Skin of body (tissue), 2 donors: ENCODE measurements around the gene ZNF732. TPM values are rescaled to one million over a fixed set of nuclear protein-coding genes. Genes with fewer than 3 reads are reported as not detected.
"Not testable (repeated sequence)": the region's sequence is repeated elsewhere in the genome, so short reads cannot be mapped to it uniquely, and the experiment has no call there.

Experiments used
- DNase-seq: peaks from one replicate; lab custom pipeline; 2025; lab: John Stamatoyannopoulos, UW
- total RNA-seq: library from RNA; depleted of rRNA; stranded (reverse); fragments of >200 nt; gene quantifications from one replicate; pipeline ENCODE4 v1.2.3, GENCODE V29; 2014

ZNF732 gene
- total RNA-seq, result 4.5 TPM

DNA sequence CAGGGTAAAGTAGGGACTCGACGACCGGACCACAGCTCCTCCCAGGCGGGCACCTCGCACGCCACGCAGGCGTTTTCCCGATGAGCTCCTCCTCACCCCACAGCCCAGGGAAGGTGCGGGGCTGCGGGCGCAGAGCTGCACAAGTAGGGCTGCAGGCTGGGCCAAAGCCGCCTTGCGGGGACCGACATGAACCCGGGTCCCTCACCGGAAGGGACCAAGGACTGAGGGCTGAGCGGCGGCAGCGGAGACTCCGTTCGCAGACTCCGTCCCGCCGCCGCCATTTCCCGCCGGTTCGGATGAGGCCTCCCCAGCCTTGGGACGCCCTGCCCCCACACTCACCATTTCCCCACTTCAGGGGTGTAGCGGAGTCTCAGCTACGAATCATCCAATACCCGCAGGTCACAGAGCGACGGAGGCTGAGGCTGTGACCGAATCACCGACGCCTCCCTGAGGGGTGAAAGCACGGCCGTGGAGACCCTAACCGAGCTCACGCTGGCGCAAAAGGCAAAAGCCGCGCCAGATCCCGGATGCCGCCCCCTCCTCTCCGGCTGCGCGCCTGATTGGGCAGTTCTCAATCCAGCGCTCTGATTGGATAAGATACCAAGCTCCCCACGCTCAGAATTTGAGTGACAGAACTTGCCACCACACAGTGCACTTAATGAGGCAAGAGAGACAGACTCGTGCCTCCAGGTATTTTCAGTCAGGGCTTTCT is at the start of gene ZNF732:
ZNF732 (minus strand) TSS at position 506 of the 712 bp plus-strand sequence; CDS start at position 342, 164 bp downstream.
- DNase-seq, result peak; percentile 79

DNA sequence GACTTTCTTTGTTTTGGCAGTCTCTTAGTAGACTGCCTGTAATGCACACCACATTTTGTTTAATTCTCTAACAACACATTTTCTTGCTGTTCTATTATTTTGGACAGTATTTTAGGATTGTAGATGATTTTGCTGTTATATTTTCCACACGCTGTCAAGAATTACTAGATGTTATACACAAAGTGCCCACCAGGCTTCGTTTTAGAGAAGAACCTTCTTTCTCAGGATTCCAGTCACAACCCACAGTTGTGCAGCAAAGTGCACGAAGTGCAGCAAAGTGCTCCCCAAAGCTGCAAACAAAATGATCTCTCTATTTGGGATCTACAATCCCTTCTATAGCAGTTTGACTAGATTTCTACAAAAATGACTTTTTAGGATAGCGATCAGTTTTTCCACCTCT is 34.7 kb upstream of the ZNF732 start:
- no peak for DNase-seq

DNA sequence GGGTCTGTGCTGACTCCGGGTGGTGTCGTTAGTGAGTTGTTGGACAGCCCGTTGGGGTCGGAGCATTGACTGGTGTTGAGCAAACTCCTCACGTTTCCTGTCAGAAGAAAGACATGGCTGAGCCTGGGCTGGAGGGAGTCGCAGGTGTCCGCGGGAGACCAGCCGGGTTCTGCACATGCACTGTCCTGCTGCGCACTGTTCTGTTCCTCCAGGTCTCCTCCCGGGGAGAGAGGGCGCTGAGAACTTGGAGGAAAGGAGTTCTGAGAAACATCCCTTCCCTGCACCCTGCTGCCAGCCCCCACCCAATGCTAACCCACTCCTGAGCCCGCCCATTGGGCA is 33.5 kb upstream of the ZNF732 start:
- no peak for DNase-seq

DNA sequence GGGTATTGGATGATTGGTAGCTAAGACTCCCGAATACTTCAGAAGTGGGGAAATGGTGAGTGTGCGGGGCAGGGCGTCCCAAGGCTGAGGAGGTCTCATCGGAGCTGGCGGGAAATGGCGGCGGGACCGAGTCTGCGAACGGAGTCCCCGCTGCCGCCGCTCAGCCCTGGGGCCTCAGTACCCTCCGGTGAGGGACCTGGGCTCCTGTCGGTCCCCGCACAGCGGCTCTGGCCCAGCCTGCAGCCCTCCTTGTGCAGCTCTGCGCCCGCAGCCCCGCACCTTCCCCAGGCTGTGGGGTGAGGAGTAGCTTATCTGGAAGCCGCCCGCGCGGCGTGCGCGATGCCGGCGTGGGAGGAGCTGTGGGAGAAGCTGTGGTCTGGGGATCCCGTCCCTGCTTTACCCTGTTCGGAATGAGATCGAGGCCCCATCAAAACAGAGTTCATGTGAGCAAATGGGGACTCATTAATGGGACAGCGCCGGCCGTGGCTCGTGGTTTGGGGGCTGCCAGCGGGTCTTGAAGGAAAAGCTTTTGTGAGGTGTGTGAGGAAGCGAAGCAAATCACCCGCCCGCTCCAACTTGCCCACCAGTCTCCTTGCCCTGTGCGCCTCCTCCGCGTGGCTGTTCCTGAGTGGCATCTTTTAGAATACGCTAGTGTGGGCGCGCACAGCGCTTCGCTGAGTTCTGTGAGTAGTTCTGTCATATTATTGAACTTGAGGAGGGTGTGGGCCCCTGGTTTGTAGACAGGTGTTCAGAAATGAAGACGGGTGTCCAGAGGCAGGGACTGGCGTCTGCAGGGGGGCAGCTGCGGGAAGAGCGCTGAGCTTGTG is 32.9 kb upstream of the ZNF732 start:
- peak; percentile 33 for DNase-seq

DNA sequence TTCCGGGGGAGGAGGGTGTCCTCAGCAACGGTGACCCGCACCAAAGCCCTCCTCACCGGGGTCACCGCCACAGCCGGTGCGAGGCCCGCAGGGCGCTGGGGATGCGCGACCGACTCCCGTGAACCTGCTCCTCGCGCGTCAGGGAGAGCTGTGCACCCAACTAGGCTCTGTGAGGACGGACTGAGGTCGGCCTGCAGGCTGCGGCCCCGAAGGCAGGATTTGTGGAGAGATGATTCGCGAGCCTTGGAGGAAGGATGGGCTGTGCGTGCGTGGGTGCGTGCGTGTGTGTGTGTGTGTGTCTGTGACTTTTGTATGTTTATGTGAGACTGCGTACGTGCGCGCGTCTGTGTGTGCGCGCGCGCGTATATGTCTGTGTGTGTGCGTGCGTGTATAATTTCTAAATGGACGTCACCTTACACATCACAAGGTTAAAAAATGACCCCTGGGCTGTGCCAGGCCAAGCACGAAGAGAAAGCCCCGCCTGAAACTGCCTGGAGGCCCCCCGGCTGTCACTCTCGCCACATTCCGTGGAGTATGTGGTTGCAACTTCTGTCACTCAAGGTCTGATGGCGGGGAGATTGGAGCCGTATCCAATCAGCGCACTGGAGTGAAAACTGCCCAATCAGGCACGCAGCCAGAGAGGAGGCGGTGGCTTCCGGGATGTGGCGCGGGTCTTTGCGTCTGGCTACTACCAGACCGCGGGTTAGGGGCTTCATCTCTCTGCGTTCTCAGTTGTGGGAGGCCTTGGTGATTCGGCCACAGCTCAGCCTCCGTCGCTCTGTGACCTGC is 32.1 kb upstream of the ZNF732 start, which contains the start of gene ZNF141:
ZNF141 (plus strand) TSS at position 672 of the 789 bp plus-strand sequence. CDS start 170 bp downstream, outside the sequence.
- DNase-seq, result peak; percentile 99

DNA sequence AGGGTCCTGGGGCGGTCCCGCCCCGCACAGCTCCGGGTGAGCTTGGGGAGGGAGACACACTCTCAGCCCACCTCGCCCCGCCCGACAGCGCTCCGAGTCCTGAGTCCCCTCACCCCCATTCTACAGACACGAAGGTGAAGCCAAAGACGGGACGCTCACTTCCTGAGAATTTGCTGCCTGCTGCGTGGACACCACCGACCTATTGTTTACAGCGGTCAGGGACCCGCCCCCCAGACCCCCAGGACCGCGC is 31.5 kb upstream of the ZNF732 start:
- DNase-seq, result peak; percentile 41

DNA sequence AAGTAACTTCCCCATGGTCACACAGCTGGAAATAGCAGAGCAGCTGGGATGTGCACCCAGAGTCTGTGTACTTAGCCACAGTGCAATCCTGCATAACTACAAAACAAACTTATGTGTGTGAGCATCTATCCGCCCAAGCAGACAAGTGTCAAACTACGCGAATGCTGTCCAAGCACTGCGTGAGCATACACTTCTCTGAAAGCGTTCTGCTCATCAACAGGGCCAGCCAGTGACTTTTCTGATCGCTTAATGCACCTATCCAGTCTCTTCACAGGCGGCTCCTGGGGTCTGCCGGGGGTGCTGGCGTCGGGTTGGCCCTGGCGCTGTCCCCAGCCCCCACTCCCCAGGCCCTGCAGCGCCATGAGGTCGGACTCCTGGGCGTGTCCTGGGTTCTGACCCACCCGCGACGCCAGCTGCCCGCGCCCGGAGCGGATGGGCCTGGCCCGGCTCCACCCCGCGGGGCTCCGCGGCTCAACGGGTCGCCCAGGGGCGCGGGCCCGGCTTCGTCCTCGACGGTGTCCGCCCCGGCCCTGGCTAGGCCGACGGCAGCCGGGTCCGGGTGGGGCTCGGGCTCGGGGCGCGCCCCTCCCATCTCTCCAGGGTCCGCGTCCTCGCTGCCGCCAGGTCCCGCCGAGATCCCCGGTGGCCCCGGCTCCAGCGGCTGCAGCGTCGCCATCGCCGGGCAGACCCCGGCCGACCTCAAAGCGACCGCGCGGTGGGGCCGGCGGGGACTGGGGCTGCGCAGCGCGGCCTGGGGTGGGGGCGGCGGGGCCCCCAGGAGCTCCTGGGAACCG is 31.0 kb upstream of the ZNF732 start:
- no peak for DNase-seq

DNA sequence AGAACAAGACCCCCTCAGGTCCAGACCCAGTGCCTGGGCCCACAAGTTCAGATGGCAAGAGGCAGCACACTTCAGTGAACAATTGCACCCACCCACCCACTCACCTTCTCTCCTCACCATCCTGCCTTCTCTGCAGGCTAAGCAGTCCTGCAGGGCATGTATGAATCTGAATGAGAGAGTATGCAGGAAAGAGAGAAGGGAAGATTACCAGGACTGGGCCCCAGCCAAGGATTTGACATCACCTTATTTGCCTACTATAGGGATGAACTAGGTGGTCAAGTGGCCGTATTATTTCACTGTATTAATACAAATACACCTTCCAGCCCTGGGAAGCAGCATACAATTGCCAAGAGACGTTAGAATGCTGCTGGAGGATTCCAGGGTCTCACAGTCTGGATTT is 30.2 kb upstream of the ZNF732 start:
- no peak for DNase-seq

DNA sequence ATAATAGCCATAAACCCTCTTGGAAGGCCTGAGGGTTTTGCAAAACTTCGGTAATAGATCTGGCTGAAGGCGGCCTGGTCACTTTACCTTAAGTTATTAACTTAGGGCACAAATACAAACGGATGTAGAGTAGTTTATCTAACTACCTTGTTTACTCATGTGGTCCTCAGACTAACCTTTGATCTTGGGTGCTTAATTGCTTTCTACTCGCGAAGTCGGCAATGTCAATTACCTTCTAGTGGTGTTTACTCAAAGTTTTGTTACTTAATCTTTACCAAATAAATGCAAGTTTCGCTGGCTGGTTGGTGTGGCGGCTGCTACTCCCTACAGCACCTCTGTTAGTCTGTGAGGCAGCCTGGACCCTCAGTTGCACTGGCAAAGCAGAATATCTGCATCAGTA is 23.5 kb upstream of the ZNF732 start:
- no peak for DNase-seq

DNA sequence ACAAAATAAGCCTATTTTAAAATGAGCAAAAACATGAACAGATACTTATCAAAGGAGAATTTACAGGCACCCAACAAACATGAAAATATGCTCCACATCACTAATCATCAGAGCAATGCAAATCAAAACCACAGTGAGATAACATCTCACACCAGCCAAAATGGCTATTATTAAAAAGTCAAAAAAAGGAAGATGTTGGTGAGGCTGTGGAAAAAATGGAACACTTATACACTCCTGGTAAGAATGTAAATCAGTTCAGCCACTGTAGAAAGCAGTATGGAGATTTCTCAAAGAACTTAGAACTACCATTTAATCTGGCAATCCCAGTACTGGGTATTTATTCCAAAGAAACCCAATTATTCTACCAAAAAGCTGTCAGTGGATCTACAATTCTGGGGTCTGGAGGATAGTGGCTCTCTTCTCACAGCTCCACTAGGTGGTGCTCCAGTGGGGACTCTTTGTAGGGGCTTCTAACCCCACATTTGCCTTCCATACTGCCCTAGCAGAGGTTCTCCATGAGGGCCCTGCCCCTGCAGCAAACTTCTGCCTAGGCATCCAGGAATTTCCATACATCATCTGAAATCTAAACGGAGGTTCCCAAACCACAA is 9.1 kb upstream of the ZNF732 start:
- DNase-seq, result no peak

DNA sequence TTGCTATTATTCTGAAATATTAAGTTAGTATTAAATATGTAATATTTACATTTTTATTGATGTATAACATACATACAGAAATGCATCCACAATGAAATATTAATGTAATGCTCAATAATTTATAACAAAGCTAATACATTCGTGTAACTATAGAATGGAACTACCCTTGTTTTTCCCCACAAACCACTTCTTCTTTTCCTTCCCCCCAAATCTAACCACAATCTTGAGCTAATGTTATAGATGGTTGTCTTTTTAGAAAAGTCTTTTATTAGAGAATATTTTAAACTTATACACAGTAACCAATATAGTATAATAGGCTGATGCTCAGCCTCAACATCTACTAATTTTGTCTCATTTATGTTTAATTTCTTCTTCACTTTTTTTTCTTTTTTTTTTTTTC is 4.5 kb upstream of the ZNF732 start:
- no peak for DNase-seq

DNA sequence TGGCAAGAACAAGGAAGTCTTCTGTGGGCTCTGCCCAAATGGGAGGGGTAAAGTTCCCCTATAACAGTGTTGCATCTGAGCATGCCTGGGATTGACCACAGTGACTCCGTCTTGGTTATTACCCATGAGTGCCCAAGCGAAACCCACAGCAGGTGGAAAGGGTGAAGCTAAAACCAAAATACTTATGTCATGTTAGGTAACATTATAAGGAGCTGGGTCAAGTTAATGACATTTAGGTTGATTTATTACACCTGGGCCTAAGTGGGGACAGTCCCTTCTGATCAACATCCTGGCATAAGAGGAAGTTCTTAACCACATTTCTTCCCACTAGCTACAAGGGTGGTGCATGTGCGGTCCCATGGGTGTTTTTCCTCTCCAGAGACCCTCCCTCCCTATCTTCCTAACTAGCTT is 1.3 kb upstream of the ZNF732 start:
- DNase-seq, result no peak

DNA sequence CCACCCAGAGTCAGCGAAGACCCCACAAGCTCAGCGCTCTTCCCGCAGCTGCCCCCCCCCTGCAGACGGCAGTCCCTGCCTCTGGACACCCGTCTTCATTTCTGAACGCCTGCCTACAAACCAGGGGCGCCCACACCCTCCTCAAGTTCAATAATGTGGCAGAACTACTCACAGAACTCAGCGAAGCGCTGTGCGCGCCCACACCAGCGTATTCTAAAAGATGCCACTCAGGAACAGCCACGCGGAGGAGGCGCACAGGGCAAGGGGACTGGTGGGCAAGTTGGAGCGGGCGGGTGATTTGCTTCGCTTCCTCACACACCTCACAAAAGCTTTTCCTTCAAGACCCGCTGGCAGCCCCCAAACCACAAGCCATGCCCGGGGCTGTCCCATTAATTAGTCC is 758 bp downstream of the ZNF732 start:
- not testable (repeated sequence) for DNase-seq

DNA sequence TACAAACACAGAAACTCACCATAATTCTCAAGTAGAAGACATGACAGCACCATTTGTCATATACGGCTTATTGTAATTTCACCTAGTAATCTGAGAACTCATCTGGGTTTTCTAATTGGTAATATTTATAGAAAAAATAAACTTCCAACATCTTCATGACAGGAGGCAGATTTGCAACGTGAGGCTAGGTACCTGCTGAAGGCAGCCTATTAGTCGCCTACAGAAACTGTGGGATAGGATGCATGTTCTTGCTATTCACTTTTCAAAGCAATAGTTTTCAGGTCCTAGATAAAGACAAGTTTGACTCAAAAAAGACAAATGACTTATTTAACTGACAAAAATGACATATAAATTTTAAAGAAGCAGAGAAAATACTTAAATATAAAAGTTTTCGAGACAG is 2.9 kb downstream of the ZNF732 start:
- DNase-seq, result no peak

DNA sequence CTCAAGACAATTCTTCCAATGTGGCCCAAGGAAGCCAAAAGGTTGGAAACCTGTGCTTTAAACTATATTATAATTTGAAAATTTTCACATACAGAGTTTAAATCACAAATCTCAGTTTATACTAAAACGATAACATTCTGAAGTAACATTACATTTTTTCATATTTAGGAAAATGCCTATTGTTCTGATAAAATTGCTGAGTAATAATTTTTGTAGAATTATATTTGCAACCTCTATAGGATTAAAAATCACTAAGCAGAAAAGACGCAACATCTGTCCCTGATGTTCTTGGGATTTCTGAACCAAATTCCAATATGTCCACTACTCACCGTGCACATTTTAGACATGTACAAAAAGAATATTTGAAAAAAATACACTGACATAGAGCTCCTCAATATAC is 10.5 kb downstream of the ZNF732 start:
- DNase-seq, result no peak

DNA sequence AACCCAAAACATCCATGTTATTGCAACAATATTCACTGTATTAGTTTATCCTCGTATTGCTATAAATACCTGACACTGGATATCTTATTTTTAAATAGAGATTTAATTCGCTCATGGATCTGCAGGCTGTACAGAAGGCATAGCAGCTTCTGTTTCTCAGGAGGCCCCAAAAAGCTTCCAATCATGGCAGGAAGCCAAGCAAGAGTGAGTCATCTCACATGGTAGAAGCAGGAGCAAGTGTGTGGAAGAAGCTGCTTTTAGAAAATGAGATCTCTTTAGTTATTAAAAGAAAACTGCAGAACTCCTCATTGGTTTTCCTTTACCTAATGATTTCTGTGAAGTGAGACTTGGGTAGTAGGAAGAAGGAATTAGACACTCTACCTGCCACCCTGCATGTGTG is 16.4 kb downstream of the ZNF732 start:
- no peak for DNase-seq

DNA sequence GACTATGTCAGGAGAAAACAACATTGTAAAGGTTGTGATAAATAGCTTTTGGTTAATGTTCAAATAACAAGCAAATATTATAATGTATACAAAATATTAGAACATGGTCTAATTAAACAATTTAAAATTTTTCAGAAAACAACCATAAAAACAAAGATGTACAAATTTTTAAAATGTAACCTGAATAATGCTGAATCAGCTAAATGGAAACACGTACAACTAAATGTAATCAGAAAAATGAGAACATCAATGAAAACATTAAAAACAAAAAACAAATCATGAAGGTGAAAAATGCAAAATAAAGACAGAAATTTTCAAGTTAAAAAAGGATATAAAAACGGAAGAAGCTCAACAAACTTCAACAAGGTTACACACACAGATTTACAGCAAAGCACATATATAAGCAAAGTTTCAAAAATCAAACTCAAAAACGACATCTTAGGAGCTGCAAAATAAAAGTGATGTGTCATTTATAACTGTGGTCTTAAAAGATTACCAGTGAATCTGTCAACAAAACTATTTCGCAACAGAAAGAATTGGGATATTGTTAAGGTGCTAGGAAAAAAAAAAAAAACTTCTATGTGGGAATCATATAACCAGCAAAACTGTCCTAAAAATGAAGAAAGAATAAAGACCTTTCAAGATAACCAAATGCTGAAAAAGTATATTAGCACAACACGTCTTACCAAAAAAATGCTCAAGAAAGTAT is 31.8 kb downstream of the ZNF732 start:
- DNase-seq, result no peak

DNA sequence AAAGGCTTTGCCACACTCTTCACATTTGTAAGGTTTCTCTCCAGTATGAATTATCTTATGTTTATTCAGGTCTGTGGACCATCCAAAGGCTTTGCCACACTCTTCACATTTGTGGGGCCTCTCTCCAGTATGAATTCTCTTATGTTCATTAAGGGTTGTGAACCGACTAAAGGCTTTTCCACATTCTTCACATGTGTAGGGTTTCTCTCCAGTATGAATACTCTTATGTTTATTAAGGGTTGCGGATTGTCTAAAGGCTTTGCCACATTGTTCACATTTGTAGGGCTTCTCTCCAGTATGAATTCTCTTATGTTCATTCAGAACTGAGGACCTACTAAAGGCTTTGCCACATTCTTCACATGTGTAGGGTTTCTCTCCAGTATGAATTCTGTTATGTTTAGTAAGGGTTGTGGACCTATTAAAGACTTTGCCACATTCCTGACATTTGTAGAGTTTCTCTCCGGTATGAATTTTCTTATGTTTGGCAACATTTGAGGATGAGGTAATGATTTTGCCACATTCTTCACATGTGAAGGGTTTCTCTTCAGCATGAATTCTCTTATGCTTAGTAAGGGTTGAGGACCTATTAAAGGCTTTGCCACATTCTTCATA is 33.7 kb downstream of the ZNF732 start:
- DNase-seq, result no peak

DNA sequence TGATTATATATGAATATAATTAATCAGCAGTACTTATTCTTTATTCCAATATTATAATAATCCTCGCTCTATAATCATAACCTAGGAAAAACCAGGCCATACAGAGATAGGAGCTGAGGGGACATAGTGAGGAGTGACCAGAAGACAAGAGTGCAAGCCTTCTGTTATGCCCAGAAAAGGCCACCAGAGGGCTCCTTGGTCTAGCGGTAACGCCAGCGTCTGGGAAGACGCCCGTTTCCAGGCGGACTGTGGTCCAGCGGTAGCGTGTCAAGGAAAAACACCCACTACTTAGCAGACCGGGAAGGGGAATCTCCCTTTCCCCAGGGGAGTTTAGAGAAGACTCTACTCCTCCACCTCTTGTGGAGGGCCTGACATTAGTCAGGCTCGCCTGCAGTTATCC is 46.0 kb downstream of the ZNF732 start:
- not testable (repeated sequence) for DNase-seq

DNA sequence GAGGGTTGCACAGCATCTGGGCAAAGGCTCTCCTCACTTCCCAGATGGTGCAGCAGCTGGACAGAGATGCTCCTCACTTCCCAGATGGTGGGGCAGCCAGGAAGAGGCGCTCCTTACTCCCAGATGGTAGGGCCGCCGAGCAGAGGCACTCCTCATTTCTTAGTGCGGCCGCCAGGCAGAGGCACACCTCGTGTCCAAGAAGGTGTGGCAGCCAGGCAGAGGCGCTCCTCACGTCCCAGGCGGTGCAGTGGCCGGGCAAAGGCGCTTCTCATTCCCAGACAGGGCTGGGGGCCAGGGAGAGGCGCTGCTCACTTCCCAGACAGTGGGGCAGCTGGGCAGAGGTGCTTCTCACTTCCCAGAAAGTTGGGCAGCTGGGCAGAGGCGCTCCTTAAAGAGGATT is 48.8 kb downstream of the ZNF732 start:
- DNase-seq, result no peak
